ENCODE data around the gene PIANP.
A peak's percentile ranks its signal among the peaks of the same experiment; 100 is the strongest.

Gene PIANP

DNA sequence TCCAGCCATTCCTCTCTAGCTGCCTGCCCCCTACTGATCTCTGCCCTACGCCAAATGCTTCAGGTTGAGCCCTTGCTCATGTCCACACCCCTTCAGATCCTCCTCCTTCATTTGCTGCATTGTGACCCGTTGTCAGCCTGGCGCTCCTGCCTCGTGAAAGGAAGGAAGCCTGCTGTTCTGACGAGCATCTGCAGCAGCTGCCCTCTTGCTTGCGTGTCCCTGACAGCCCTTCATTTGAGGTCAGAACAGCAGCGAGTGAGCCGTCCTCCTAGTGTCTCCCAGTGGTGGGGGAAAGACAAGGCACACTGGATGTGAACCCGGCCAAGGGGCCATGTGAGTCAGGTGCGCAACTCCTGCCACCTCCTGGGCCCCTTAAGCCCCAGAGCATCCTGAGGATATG, 3.0 kb upstream of the PIANP start:
- no peak for DNase-seq (ENCODE audit: low read depth in 2 of 2)

DNA sequence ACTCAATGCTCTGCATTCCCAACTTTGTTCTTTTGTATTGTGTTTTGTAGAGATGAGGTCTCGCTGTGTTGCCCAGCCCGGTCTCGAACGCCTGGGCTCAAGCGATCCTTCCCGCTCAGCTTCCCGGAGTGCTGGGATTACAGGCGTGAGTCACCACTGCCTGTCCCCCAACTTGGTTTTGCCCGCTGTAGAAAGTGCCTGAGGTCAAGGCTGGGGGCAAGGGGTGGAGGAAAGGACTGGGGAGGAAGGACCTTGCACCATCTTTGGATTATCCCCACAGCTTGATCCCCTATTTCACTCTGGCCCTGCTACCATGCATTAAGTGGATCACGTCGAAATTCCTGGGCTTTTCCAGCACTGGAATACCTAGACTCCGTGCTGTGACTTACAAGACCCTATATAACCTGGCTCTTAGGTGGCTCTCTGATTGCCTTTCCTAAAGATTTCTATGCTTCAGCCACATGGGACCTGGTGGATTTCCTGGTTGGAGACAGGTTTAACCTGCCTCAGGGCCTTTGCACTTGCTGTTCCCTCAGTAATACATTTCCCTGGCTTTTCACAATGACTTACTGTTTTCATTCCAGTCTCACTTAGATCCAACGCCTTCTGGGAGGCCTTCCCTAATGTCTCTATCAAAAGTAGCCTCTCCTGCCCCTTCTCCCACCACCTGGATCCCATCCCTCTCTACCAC, 608 bp upstream of the PIANP start:
- DNase-seq (ENCODE audit: low read depth in 2 of 2) = no peak

DNA sequence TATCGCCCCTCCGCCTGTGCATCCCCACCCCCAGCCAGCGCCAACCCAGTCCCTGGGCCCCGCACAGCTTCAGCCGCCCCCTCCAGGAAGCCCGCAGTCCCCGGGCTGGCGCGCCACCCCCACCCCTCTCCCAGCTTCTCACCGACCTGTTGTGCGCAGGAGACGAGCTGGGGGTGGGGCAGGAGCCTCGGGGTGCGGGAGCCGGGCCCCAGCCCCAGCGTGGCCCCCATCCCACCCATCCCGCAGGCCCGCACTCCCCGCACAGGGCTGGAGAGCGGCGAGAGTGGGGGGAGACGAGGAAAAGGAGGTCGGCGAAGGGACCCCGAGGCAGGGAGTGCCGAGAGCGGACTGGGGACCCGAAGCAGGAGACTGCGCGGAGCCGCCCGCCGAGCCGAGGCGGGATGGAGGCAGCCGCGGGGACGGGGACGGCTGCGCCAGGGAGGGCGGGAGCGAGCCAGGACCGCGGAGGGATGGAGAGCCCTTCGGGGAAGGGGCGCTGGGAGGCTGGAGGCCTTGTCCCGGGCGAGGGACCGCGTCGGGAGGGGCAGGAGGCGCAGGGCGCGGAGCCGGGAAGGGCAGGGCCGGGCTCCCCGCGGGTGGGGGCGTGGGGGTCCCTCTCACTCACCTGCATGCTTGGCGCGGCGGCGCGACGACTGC, 498 bp downstream of the PIANP start:
- DNase-seq (ENCODE audit: low read depth in 2 of 2) = no peak

DNA sequence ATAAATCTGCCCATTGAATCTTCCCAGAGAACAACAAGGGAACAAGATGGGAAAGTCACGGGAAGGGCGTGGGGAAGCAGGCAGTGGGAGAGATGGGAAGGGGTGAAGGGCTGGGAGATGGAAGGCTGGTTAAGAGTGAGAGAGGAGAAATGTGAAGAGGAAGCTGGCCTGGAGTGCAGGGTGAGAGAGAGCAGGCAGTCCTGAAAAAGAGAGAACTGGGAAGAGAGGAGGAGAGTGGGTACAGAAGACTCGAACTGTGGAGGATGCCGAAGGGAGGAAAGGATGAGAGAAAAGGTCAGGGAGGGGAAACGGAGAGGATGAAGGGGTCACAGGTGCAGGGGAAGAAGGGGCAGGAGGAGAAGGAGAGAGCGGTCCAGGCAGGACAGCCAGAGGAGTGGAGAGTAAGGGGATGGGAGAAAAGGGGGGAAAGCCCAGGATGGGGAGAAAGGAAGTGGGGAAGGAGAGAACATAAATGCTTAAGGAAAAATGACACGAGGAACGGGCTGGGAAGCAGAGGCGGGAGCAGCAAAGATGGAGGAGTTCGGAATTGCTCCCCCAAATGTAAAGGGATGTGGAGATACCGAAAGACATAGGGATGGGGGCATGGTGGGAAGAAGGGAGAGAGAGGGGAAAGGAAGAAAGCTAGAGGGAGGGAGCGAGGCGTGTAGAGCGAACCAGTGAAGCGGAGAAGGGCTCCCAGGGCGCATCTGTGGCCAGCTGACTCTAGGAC, 1.2 kb downstream of the PIANP start:
- no peak for DNase-seq (ENCODE audit: low read depth in 2 of 2)

DNA sequence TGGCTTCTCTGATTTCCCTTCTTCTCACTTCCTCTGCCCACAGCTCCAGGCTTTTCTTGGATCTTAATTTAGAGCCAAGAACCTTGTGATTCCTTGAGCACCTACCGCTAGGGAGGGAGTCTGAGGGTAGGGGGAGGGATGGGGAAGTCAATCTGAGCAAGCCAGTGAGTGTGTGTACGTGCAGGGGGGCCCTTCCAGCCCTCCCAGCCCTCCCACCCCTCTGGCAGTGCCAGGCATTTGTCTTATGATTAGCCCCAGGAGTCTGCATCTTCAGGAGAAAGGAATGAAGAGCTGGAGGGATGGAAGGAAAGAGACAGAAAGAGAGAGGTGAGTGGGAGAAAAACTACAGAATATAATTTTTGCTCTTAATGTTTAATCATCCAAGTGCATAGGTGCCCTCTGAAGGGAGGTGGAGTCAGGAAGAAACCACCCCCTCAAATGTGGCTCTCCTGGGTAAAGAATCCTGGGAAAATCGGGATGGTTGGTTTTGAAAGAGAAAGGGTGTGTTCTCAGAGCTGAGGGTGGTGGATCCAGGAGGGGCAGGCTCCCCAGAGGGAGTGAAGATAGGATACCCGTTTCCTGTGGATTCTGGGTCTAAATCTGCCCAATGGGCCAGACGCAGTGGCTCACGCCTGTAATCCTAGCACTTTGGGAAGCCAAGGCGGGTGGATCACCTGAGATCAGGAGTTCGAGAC, 2.1 kb downstream of the PIANP start:
- DNase-seq (ENCODE audit: low read depth in 2 of 2) = no peak

DNA sequence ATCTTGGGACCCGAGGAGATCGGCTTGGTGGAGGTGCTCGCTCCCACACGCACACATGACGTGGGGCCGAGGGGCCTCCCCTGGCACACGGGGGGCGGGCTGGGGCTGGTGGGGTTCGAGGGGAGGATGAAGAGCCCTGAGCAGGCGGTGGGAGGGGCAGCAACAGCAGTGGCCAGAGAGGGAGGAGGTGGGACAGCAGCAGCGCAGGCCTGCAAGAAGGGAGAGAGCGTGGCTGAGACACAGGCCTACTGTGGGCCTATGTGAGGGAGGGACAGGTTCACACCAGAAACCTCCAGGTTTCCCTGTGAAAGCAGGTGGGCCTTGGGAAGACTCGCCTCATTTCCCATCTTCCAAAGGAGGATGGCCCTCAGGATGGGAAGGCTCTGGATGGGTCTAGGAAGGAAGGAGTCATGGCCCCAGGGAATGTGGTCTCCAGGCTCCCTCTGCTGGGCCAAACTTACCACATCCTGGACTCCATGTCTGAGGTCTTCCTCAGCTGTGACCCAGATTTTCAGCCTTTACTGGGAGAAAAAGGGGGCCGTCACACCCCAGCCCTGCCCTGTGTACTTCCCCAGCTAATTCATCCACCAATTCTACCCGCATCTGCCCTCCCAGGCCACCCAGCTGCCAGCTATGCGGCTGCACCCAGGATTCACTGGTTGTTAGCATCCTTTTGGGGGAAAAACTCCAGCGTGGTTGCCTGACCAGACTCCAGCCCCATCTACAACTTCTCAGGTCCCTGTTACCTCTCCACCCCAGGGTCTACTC, 2.8 kb downstream of the PIANP start:
- DNase-seq (ENCODE audit: low read depth in 2 of 2) = no peak

DNA sequence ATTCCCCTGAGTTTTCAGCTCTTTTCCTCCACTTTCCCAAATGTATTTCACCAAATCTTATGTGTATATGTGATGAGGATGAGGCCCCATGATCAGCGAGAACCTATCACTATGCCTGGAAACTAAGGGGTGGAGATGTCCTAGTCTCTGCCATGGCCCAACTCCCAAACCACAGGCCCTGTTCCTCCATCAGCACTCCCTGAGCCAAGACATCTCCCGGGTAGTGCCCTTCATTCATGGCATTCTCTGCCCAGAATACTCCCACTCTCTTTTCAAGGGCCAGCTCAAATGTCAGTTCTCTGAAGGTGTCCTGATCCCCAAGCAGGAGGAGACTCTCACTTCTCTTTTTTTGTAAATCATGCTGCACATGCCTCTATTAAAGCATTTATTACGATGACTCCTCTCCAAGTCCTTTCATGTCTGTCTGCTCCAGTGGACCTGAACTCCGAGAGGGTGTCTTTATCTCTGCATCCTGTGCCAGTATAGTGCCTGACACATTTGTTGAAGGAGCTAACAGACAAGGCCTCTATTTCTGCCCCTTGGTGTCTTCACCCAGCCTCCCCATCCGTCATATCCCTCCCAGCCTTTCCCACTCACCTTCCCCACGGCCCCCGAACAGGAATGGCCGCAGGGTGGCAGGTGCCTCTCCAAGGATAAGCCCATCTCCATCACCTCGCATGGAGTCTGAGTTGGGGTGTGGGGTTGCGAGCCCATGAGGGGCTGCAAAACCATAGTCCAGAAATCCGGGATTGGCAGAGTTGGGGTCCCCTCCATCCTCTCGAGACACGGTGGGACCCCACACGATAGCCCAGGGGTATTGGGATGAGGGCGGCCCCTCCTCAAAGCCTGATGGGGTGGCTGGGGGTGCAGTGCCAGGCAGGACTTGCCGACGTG, 3.7 kb downstream of the PIANP start:
- no peak for DNase-seq (ENCODE audit: low read depth in 2 of 2)

DNA sequence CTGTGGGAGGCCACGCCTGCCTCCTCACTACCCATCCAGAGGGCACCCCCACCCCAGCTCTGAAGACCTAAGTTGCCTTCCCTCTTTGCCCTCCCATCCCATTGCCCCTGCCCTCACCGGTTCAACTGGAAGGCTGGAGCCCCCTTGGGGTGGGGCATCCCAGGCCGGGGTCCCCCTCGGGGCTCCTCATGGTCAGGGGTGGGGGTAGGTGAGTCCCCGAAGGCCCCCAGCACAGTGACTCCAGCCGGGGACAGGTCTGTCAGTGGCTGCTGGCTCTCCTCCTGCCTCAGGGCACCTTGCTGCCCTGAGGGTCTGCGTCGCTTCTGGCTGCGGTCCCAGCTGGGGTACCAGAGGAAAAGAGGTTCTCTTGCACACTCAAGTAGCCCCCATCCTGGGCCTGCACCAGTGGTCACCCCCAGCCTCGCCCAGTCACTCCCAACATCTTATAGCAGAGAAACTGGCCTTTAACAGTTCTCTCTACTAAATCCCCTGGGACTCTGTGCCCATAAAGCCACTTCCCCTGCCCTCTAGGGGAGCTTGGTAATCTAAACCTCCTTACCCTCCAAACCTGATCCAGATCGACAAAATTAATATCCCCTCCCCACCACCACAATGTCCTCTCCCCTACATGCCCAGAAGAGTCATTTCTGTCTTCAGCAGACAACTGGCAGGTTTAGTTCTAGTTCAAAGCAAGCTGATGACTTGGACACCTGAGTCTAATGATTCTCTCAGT, 5.1 kb downstream of the PIANP start:
- DNase-seq (ENCODE audit: low read depth in 2 of 2) = no peak

DNA sequence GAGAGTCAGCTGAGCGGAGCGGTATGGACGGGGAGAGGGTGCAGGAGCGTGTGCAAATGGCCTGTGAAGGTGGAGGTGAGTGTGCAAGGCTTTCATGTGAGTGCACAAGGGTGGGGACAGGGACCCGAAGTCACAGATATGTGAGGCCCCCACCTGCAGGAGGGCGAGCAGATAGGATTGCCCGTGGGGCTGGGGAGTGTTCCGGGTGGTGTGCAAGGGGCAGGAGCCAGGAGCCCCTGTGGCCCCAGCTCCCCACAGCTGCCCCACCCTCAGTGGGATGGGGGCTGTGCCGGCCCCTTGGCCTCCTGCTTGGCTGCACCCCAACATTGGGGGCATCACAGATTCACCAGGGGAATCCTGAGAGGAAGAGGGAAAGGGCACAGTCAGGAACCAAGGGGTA, 5.9 kb downstream of the PIANP start:
- DNase-seq (ENCODE audit: low read depth in 2 of 2) = no peak

DNA sequence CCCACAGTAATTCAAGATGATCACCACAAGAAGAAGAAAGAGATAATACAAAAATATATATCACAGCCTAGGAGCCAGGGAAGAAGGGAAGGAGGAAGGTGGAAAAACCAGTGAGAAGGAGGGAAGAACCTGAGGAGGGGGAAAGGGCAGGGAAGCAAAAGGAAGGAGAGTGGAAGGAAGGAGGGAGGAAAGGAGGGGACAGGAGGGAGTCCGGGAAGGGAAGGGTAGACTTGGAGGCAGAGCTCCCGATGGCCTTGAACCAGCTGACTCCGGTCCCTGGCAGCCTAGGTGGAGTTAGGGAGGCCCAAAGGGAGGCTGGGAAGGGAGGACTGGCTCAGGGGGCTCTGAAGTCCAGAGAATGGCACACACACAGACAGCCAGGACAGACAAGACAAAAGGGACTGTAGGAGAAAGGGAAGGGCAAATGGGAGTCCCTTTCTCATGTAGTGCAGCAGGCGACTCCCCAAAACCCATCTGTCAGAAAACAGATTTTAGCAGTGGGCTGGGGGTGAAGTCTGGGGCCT, 6.7 kb downstream of the PIANP start:
- no peak for DNase-seq (ENCODE audit: low read depth in 2 of 2)

DNA sequence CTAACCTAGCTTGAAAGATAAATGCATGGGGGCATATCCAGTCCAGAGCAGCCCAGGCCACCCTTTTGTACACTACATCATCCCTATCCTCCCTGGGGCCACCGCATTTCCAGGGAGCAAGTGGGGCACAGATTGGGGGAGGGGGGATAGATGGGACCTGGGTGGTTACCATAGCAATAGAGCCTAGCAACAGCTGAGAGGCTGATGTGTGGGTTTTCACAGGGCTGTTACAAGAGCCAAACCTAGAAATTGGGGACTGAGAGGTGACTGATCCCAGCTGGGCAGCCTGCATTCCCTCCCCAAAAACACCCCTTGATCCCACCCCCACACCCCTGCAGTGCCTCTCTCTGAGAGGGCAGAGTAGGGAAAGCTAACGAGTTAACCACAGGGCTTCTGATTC, 7.7 kb downstream of the PIANP start:
- no peak for DNase-seq (ENCODE audit: low read depth in 2 of 2)

DNA sequence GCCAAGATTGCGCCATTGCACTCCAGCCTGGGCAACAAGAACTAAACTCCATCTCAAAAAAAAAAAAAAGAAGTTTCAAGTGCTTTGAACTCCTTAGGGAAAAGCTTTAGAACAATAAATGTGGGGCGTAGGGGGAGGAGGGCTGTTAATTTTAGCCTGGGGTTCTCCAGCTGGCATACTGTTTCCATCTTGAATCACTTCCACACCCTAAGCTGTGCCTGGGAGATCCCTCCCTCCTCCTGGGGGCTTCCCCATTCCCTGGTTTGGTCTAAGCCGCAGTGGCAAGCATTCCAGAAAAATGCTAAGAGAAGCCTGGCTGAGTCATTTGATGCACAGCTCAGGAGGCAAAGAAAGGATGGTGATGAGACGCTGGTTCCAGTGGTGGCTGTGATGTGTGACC, 9.1 kb downstream of the PIANP start:
- DNase-seq (ENCODE audit: low read depth in 2 of 2) = no peak

DNA sequence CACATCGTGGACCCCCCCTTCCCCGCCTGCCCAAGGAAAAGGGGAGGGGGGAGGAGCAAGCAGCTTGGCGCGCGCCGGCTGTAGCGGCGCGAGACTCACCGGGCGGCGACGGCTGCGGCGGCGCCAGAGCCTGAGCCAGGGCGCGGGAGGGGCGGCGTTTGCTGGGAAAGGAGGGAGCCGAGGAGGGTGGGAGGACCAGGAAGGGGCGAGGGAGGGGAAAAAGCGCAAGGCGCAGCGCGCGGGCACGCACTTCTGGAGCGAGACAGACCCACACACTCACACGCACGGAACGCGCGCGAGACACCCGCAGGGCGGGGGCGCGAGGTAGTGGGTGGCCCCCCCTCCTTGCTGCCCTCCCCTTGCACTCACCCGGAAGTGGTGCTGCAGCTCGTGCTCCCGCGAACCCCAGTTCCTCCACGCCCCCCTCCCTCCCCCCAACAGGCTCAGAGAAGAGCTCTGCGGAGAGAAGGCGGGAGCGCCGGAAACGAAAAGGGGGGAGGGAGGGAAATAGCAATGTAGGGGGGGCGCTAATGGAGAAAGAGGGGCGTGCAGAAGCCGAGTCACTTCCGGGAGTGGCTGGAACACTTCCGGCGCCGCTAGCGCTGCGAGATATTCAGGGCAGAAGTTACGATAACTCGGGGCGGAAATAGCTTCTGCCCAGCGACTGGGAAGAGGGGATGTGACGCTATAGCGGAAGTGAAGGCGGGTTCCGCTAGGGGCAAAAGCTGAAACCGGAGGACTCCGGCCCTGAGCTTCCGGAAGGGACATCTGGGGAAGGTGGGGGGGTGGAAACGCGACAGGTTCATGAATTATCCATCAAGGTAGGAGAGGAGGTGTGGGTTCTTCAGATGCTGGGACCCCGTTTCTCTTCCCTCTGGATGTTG, 11.4 kb downstream of the PIANP start, which contains the start of gene ZNF384:
ZNF384 (minus strand) TSS at position 377 of the 884 bp plus-strand sequence. CDS start 9,855 bp downstream, outside the sequence.
- DNase-seq (ENCODE audit: low read depth in 2 of 2) = peak; percentile 88 to 93

DNA sequence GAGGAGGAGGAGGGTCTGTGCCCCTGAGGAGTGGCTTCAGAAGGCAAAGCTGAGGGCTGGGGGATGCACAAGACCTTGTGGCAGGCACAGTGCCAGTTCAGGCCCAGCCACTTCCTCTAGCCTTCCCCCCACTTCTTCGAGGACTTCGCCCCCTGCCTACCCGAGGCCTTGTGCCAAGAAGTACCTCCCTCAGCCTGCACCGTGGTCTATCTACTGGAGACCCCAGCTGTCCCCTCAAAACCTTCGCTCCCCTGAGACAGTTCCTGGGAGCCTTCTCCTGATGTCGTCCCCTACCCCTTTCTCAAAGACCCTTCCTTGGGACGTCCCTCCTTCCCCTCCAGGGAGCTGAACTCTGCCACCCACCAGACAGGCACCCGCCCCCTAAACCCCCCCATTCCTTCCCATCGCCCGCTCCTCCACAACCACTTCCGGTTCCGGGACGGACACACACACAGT, 12.0 kb downstream of the PIANP start:
- peak in 1 of 2 donors; percentile 14 for DNase-seq (ENCODE audit: low read depth in 2 of 2)

DNA sequence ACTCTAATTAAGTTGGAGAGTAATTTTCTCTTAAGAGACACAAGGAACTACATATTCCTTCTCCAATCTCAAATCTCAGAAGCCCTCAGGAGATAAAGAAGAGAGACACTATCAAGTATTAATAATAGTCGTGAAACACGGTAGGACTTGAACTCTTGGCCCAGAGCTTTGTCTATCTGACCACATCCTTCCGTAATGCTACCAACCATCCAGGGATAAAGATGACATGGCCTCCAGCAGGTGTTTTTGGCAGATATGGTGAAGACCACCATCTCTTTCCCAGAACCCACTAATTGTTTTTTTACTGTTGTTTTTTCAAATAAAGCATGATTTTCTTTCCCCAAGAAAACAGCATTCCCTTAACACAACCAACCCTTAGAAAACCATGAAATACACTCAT, 14.8 kb downstream of the PIANP start:
- DNase-seq (ENCODE audit: low read depth in 2 of 2) = no peak

DNA sequence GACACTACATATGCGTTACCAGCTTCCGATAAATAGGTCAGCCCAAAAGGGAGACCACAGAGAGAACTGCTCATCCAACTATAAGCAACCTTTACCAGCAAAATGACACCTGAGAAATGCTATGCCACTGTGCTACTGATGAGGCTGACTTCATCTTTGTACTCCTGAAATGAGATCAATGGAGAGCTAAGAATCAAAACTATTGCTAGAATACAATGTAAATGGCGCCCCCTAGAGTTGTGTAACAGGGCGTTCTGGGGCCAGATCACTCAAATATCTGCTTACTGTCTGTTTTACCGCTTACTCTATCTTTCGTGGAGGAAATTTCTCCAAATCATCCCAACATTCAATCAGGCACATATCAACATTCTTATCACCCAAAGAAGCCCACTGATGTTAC, 16.0 kb downstream of the PIANP start:
- DNase-seq (ENCODE audit: low read depth in 2 of 2) = peak in 1 of 2 donors; percentile 44

DNA sequence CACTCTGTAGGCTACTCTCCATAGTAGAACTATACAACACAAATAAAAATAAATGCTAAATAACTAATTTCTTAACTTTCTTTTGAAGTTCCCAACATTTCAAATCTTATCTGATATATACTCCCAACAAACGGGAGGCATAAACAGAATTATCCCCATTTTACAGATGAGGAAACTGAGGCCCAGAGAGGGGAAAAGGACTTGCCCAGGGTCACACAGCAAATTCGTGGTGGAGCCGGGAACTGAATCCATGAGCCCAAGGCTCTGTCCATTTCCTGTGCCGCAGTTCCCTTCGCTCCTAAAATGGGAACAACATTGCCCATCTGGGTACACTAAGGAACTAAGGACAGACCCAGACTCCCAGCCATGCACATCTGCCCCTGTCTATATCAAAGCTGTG, 23.7 kb downstream of the PIANP start:
- DNase-seq (ENCODE audit: low read depth in 2 of 2) = no peak

DNA sequence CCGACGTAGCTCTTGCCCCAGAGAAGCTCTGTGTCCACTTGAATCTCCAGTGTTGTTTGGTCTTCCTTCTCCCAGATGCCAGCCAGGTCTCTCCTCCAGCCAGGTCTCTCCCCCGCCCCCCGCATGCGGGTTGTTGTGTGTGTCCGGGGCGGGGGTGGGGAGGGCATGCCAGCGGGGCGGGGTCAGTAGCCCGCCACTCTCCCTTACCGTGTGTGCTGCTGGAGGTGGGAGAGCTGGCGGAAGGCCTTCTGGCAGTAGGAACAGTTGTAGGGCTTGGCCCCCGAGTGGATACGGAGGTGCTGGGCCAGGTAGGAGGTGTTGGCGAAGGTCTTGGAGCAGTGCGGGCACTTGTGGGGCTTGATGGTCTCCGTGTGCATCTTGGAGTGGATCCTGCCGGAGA, 28.5 kb downstream of the PIANP start:
- no peak for DNase-seq (ENCODE audit: low read depth in 2 of 2)
